ENCODE data around the gene CAMK2B.

CAMK2B gene

GRCh38 chr7:44286618-44287487, 38.5 kb downstream of the CAMK2B start:
- no peak for DNase-seq

DNA sequence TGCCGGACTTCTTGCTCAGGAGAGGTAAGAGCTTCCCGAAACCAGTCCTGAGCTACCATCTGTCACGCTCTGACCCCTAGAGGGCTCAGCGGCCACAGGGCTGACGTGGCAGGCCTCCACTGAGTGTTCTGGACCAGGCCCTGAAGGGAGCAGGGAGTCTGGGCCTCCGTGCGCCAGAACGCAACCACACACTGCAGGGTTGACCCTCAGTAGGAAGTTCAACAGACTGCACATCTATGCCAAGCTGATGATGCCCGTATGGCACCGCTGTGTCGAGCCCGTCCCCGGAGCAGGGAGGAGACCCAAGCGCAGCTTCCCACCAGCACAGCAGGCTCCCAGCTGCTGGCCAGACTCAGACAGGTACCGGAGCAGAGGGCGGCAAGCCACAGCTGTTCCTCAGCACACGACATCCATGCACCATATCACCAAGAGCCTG, 39.2 kb downstream of the CAMK2B start:
- DNase-seq = no peak

- DNase-seq = no peak
These were observed 39.8 kb downstream of the CAMK2B start for GRCh38 chr7:44285561-44285960.

- DNase-seq = no peak
These were observed 40.4 kb downstream of the CAMK2B start for GRCh38 chr7:44284881-44285541.

DNA sequence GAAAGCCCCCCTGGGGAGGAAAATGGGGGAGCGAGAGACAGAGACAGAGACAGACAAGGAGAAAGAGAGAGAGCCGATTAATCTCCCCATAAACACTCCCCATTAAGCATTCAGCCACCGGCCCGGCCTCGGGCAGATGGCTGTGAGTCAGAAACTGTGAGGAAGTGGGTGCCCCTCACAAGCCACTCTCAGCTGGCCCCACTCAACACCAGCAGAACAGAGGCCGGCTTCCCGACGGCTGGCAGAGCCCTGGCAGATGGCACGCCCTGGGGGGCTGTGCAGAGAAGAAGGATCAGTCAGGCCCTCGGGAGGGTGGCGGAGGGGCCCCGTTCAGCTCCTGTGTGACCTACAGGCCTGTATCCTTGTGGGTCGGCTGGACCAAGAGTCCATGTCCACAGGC, 41.2 kb downstream of the CAMK2B start:
- DNase-seq = no peak

GRCh38 chr7:44283381-44284211, 41.8 kb downstream of the CAMK2B start:
- DNase-seq = no peak

DNA sequence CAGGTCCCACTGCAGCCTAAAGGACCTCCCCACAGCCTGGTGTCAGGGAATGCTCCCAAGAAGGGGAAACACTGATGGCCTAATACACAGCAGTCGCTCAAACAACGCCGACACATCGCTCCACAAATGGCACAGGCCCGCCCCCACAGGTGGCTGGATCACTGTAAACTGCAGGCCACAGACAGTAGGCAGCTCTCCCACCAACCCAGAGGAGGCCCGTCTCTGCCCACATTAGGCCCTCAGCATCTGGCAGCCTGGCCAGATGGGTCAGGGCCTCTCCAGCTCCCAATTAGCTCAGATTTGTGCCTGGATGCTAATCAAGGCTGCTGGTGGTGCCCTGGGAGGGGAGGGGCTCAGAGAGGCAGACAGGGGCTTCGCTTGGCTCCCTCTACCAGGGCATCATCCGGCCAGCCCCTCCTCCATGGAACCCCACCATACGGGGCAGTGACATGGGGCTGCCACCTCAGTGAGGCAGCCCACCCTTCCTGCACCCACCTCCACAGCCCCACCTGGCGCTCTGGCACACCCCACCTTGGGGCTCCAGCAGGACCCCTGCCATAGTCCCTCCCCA, 42.7 kb downstream of the CAMK2B start:
- no peak for DNase-seq

DNA sequence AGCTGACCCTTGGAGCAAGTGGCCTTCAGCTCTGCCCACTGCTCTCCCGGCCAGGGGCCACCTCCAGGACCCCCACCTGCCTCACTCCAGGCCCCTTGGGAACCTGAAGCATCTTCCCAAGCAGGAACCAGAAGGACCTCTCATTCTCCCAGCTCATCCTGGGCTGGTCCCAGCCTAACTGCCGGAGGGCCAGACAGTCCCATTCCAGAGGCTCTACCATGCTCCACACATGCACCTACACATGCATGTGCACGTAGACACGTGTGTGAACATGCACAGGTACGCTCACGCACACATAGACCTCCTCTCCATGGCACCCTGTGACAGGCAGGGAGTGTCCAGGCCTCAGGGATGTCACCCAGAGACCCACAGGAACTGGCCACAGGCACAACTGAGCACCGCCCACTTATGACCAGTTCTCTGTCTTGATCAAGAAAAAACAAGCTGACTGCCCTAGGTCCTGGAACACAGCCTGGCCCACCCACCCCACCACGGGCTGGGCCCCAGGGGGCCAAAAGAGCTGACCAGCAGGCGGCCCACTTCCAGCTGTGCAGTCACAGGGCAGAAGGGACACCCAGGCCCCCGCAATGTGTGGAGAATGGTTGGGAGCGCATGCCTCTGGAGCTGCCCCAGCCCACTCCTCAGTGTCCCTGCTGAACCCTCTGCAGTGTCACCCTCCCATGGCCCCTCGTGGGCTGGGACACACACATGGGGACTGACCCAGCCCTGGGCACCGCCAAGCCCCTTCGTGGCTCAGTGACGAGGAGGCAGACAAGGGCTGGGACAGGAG, 43.4 kb downstream of the CAMK2B start:
- DNase-seq = no peak

GRCh38 chr7:44280993-44281721, 44.2 kb downstream of the CAMK2B start:
- no peak for DNase-seq

- DNase-seq = no peak
These were observed 44.8 kb downstream of the CAMK2B start for GRCh38 chr7:44280636-44280992.

DNA sequence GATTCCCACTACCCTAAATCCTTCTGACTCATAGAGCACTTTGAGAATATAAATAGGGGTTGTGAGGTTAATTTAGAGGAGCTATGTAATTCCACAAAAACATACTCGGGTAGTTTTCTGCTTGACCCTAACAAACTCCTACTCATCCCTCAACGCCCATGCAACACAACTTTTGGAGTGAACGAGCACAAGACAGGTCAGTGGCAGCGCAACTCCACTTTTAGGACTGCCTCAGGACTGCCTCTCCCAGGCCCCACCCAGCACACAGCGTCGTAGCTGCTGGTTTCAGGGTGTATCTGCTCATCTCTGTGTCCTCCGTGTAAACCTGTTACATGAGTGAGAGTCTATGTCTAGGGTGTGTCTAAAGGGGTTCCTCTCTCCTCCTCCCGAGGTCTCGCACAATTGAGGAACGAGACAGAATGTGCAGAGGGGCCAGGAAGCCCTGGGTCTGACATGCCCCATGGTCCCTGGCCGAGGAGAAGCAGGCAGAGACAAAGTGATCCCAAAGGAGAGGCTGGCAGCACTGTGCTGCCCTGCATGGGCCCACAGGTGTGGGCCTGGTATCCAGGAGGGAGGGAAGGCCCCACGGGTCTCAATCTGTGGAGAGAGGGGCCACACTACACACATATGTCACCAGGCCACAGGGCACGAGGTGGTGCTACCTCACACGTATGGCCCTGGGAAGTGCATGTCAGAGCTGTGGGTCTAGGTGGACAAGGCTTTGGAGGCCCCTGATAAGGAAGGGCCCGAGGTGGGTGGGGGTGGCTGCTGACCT, 45.5 kb downstream of the CAMK2B start:
- no peak for DNase-seq

DNA sequence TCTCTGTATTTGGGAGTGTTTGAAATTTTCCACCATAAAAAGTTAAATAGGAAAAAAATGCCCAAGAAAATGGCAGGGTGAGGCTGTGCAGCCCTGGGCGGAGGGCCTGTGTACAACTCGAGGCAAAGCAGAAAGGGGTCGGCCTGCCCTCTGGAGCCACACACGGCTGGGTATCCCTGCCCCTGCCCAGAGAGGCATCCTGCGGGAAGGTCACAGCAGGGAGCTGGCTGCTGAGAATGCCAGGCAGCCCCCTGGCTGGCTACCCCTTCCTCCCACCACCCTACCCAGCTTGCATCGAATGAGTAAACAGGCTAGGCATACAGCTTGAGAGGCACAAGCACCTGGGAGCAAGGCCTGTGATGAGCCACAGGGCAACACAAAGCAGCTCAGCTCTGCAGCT, 46.1 kb downstream of the CAMK2B start:
- DNase-seq = no peak

- DNase-seq = no peak
These were observed 46.8 kb downstream of the CAMK2B start for GRCh38 chr7:44278451-44279161.

DNA sequence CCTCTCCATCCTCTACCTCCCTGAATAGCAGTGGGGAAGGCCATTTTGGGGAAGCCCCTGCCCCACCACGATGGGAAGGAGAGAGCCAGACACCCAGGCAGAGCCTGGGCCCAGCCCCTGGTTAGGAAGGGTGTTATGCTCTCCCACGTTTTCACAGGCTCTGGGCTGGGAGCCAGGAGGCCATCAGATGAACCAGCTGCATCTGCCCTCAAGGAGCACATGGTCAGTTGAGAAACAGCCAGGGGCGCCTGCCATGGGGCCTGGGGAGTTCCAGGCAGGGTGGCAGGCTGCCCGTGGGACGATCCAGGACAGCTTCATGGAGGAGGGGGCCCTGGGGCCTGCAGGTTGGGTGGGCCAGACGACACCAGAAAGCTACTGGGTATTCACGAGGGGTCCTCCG, 47.5 kb downstream of the CAMK2B start:
- DNase-seq = no peak

DNA sequence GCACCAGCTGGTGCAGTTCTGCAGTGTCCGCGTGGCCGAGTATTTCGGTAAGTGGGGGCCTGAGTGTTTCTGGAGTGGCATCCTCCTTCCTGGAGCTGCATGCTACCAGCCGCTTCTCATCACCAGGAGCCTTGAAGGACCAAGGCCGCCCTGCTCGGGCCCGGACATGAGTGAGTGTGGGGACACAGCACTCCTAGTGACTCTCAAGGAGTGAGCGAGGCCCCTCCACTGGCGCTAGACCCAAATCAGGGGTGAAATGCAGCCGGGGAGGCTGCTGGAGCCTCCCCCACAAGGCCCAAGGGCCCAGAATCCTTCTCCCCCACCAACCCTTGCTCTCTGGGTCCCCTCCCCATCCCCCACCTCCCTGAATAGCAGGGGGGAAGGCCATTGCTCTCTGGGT, 48.0 kb downstream of the CAMK2B start:
- no peak for DNase-seq

- DNase-seq = no peak
These were observed 48.7 kb downstream of the CAMK2B start for GRCh38 chr7:44276571-44277221.

DNA sequence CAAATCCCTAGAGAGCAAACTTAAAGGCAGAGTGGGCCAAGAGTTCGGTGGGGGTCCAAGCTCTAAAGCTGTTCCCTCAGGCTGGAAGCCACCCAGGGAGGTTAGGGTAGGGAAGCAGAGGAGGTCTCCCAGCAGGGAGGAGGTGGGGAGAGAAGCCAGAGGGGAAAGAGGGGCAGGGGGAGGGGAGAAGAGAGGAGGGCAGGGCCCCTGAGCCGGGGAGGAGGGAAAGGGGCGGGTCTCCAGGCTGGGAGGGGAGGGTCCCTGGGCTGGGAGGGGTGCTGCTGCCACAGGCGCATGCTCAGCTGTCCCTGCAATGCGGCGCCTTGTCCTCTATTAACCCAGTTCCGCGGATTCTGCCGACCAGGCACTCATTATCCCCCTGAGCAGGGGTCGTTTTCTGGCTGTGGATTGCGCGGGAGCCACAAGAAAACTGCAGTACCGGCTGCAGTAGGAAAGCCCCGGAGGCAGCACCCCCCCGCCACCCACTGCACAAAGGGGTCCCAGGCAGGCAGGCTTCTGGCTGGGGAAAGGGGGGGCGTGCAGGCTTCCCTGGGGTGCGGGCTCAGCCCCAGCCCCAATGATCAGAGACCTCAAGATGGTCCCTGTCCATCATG, 49.3 kb downstream of the CAMK2B start:
- DNase-seq = no peak

GRCh38 chr7:44275146-44275545, 50.2 kb downstream of the CAMK2B start:
- DNase-seq = no peak

DNA sequence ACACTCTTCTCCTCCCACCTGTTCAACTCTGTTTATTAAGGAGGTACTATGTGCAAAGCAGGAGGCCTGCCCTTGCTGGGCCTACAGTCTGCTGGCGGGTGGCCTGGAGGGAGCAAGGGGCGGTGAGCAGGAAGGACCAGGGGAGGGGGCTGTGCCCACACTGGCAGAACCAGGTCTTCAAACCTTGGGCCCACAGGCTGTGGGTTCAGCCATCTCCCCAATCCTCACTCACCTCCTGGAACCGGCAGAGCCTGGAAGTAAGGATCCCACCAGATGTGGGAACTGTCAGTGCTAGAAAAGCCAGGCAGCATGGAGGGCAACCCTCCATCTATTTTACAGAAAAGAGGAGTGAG, 50.8 kb downstream of the CAMK2B start:
- no peak for DNase-seq
